Smooth muscle cell (in vitro differentiated cells): ENCODE data around the gene C4orf50. TPM values are rescaled to one million over a fixed set of nuclear protein-coding genes. Genes with fewer than 3 reads are reported as not detected.

ENCODE experiments used
- DNase-seq: peaks from one replicate; lab custom pipeline; 2025; ENCODE audit not compliant: unreplicated experiment; lab: John Stamatoyannopoulos, UW
- H2AFZ ChIP-seq: fragments of 200-600 bp; sonication (generic); 2 replicates; pipeline ENCODE4 v1.6.0; 2016; ENCODE audit warnings: antibody characterized with exemption, low read depth, mild to moderate bottlenecking
- H3F3A ChIP-seq: fragments of 200-600 bp; sonication (generic); 2 replicates; pipeline ENCODE4 v1.6.0; 2017; ENCODE audit warnings: antibody characterized with exemption, low read depth
- H3K27ac ChIP-seq: fragments of 200-600 bp; sonication (generic); 2 replicates; pipeline ENCODE4 v1.5.1; 2016; ENCODE audit warnings: low read depth, mild to moderate bottlenecking
- H3K27me3 ChIP-seq: fragments of 200-600 bp; sonication (generic); 2 replicates; pipeline ENCODE4 v1.6.1; 2016; ENCODE audit warnings: low read depth, mild to moderate bottlenecking
- H3K36me3 ChIP-seq: fragments of 200-600 bp; sonication (generic); 2 replicates; pipeline ENCODE4 v1.5.1; 2016; ENCODE audit warnings: low read depth
- H3K4me1 ChIP-seq: fragments of 200-600 bp; sonication (generic); 2 replicates; pipeline ENCODE4 v1.5.1; 2016; ENCODE audit warnings: low read depth
- H3K4me2 ChIP-seq: fragments of 200-600 bp; sonication (generic); 2 replicates; pipeline ENCODE4 v1.6.0; 2016; ENCODE audit warnings: mild to moderate bottlenecking
- H3K4me3 ChIP-seq: fragments of 200-600 bp; sonication (generic); 2 replicates; pipeline ENCODE4 v1.5.1; 2016; ENCODE audit warnings: mild to moderate bottlenecking
- H3K79me2 ChIP-seq: fragments of 200-600 bp; sonication (generic); 2 replicates; pipeline ENCODE4 v1.6.0; 2016; ENCODE audit warnings: low read depth, mild to moderate bottlenecking
- H3K9ac ChIP-seq: fragments of 200-600 bp; sonication (generic); 2 replicates; pipeline ENCODE4 v1.6.0; 2016; ENCODE audit warnings: low read depth
- H3K9me3 ChIP-seq: fragments of 200-600 bp; sonication (generic); replicated peaks from 2 replicates; pipeline ENCODE4 v1.5.1; 2016; ENCODE audit warnings: low read depth
- H4K20me1 ChIP-seq: fragments of 200-600 bp; sonication (generic); 2 replicates; pipeline ENCODE4 v1.6.0; 2016; ENCODE audit warnings: low read depth
- CTCF ChIP-seq: fragments of 200-600 bp; sonication (generic); IDR thresholded peaks from 2 replicates; pipeline ENCODE4 v1.5.1; 2017; ENCODE audit warnings: borderline replicate concordance, mild to moderate bottlenecking, antibody characterized with exemption; ENCODE audit not compliant: insufficient read depth, poor library complexity, severe bottlenecking
- WGBS: methylation state at CpG from one replicate; pipeline ENCODE4 v1.1.7; 2016; ENCODE audit warnings: low lambda C conversion rate; 5-methylcytosine and 5-hydroxymethylcytosine counted together
- polyA plus RNA-seq: library from polyadenylated mRNA; unstranded; fragments of >200 nt; fragmentation: Nextera tagmentation; extraction: Ambion mirVana; gene quantifications from 2 replicates; pipeline ENCODE4 v1.2.1, GENCODE V29; 2016
- total RNA-seq: library from RNA; depleted of rRNA; stranded (reverse); fragments of >200 nt; gene quantifications from 2 replicates; pipeline ENCODE4 v1.2.3, GENCODE V29; 2014

C4orf50 gene
- total and polyA plus RNA-seq, 2 experiments from 2014 or later, result not detected

GRCh38 chr4:6022607-6023288 lies 4.5 kb upstream of the C4orf50 start:
- Histone ChIP-seq H3K9me3 (no peaks in the 10 kb centered on the region), H3K79me2 (no peaks in the 10 kb centered on the region), H3K27me3 (peaks cover 7% of the 10 kb centered on the region), H4K20me1 (no peaks in the 10 kb centered on the region), H3K36me3 (no peaks in the 10 kb centered on the region), H3F3A (no peaks in the 10 kb centered on the region), H2AFZ (no peak overlapping the region), H3K27ac (no peak overlapping the region), H3K4me3 (no peak overlapping the region), H3K4me2 (no peak overlapping the region), H3K9ac (no peak overlapping the region), H3K4me1 (no peaks in the 10 kb centered on the region)
- DNase-seq, result no peak
- 87% methylated on average over 30 of the region's 30 CpGs for WGBS
- no peak for TF ChIP-seq CTCF

- H3K9ac ChIP-seq, result no peak overlapping the region
- H3K27ac ChIP-seq, result no peak overlapping the region
- 90% methylated on average over 20 of the region's 20 CpGs for whole genome bisulfite sequencing
- no peaks in the 10 kb centered on the region for H4K20me1 ChIP-seq
- no peak overlapping the region for H3K4me2 ChIP-seq
- H3K4me3 ChIP-seq, result no peak overlapping the region
- H3K27me3 ChIP-seq, result peaks cover 7% of the 10 kb centered on the region
- no peaks in the 10 kb centered on the region for H3K9me3 ChIP-seq
- H3F3A ChIP-seq, result no peaks in the 10 kb centered on the region
- H3K79me2 ChIP-seq, result no peaks in the 10 kb centered on the region
- no peak for TF ChIP-seq CTCF
- no peaks in the 10 kb centered on the region for H3K4me1 ChIP-seq
- no peak for DNase-seq
- no peak overlapping the region for H2AFZ ChIP-seq
- no peaks in the 10 kb centered on the region for H3K36me3 ChIP-seq
Measured at GRCh38 chr4:6021831-6022606, 3.8 kb upstream of the C4orf50 start.

DNA sequence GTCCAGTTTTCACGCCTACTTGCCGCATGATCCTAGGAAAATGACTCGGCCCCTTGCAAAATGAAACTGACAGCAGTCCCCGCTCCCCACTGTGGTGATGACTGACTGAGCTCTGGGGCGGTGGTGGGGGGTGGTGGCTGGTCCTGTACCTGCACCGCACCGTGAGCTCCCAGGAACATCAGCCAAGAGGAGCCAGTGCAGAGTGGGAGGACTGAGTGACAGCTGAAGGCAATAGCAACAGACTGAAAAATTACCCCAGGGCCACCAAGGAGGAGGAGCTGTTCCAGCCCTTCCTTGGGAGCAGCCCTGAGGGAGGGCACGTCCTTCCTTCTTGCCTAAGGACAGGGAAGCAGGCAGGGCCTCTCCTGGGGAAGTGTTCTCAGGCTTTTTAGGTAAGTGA lies 2.4 kb upstream of the C4orf50 start:
- Histone ChIP-seq H4K20me1 (no peaks in the 10 kb centered on the region), H3K4me3 (no peak overlapping the region), H3K9me3 (no peaks in the 10 kb centered on the region), H2AFZ (no peak overlapping the region), H3K9ac (no peak overlapping the region), H3F3A (no peaks in the 10 kb centered on the region), H3K36me3 (no peaks in the 10 kb centered on the region), H3K27me3 (peaks cover 7% of the 10 kb centered on the region), H3K27ac (no peak overlapping the region), H3K4me1 (no peaks in the 10 kb centered on the region), H3K79me2 (no peaks in the 10 kb centered on the region), H3K4me2 (no peak overlapping the region)
- DNase-seq, result no peak
- TF ChIP-seq CTCF, result no peak
- 85% methylated on average over 8 of the region's 8 CpGs for WGBS
